HG03196 (cell line): ENCODE results near the gene HS3ST1.

ENCODE experiments used
- ATAC-seq: cut with Tn5 transposase; IDR thresholded peaks from one replicate; pipeline ENCODE4 v1.9.1; 2021; ENCODE audit not compliant: unreplicated experiment

HS3ST1 gene

DNA sequence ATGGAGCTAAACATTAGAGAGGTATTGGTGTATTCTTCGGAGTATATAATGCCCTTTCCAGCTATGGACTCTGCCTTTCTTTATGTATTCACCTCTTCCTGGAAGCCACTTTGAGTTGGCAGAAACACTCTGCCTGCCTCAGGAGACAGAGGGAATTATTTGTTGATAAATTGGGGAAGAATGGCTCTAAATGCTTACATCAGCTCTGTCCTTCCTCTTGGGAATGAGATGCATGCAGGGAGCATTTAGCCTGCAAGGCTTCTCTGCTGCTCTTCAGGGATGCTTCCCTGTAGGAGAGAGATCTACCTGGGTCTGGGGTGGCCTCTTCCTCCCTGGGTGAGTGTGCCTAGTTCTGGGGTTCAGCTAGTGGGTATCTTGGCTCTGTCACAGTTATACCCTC lies 6.9 kb upstream of the HS3ST1 start:
- no peak for ATAC-seq

DNA sequence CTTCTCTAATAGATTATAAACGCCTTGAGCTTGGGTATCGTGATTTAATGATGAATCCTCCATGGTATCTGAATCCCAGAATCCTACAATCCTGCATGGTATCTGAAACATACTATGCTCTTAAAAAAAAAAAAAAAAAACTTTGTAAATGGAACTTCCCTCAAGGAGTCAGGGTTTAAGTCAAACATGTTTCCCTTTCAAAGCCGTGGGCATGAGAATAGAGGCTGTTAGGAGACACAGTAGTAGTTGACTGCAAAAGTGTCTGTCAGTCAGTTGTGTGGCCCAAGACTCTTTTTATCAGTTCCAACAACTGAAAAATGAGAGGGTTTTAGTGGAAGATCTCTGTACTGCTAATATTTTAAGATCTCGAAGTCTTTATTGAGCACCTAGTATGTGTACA lies 2.4 kb upstream of the HS3ST1 start:
- ATAC-seq, result no peak

GRCh38 chr4:11430536-11430935 lies 1.8 kb upstream of the HS3ST1 start:
- ATAC-seq, result no peak

- ATAC-seq, result no peak
These were observed 978 bp upstream of the HS3ST1 start for GRCh38 chr4:11429699-11430045.

DNA sequence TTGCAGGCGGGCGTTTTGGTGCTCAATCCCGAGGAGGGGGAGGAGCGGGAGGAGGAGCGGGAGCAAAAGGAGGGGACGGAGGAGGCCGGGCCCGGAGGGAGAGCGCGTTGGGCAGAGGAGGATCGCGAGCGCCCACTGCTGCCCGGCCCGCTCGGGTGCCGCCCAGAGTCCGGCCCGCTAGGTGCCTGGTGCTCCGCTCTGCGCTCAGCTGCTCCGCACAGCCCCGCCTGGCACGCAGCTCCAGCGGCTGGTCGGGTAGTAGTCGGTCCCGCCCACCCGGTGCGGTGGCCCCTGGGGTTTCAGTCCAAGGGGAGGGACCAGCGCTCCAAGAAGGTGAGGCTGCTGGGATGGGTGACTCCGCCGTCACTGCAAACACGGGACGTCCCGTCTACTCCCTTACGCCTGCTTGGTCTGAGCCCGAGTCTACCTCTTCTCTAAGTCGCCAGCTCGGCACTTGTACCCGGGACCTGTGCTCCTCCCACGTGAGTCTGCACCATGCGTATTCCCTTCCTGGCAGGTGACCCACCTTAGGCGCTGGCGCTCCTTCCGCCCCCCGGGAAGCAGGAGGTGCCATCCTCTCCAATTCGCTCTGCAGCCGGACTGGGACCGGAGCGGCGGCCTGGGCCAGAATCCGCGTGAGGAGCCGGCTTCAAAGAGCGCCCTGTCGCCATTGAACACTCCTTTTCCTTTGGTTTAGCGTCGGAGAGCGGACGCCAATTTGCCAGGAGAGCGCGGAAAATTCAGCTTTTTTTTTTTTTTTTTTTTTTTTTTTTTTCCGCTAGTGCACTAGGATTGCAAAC lies 405 bp upstream of the HS3ST1 start:
- peak; percentile 80 for ATAC-seq

- no peak for ATAC-seq
These were observed 1.3 kb downstream of the HS3ST1 start for GRCh38 chr4:11427121-11427996.

DNA sequence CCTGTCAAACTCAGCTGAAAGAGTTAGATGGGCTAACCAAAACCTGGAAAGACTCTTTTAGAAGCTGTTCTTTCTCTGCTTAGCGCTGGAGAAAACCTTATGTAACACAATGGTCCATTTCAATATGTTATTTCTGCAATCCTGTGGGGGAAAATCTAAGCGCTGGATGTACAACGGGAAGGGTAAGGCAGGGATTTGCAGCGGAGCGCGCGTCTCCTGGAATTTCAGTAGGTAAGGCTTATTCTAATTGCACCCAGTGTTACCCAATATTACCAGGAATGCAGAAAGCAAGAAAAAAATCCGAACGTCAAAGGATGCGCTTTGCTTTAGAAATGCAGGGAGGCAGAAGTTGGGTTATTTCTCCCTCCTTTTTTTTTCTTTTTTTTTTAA lies 2.0 kb downstream of the HS3ST1 start:
- ATAC-seq, result no peak

DNA sequence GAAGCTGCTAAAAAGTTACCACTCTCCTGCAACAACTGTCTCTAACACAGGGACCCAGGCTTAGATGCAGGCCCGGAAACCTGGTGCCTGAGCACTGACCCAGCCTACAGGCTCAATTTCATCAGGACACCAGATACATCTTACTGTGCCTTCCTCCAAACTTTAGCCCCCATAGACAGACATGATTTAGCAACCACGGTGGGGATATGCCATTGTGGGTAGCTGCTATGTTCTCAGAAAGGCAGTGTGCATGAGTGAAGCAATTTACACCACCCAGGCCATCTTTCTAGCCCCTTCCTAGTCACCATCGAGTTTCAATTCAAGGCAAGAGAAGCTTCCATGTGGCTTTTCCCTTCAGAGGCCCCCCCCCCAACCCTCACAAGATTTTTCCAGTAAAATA lies 2.7 kb downstream of the HS3ST1 start:
- no peak for ATAC-seq

GRCh38 chr4:11424856-11425255 lies 3.8 kb downstream of the HS3ST1 start:
- no peak for ATAC-seq

DNA sequence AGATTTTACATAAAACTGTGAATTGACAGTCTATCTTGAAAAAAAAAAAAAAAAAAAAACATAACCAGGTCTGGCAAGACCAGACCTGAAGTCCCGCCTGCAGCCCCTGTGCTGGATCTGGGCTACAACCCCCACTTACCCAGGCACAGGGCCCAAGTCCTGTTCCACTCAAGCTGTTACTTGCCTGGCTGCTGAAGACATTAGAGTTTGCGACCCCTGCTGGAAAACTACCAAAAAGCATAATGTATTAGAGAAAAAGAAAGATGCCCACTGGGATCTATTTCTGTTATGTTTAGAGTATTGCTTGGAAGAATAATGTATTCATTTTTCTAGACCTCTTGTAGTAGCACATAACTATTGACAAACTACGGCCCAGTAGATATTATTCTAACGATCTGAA lies 4.7 kb downstream of the HS3ST1 start:
- no peak for ATAC-seq

GRCh38 chr4:11423465-11423864 lies 5.2 kb downstream of the HS3ST1 start:
- no peak for ATAC-seq

GRCh38 chr4:11421116-11421515 lies 7.6 kb downstream of the HS3ST1 start:
- ATAC-seq, result no peak

- no peak for ATAC-seq
These were observed 8.4 kb downstream of the HS3ST1 start for GRCh38 chr4:11420327-11420726.

- no peak for ATAC-seq
These were observed 10.1 kb downstream of the HS3ST1 start for GRCh38 chr4:11418610-11419009.

GRCh38 chr4:11416767-11417113 lies 12.0 kb downstream of the HS3ST1 start:
- ATAC-seq, result no peak

GRCh38 chr4:11416071-11416766 lies 12.5 kb downstream of the HS3ST1 start:
- peak; percentile 37 for ATAC-seq

DNA sequence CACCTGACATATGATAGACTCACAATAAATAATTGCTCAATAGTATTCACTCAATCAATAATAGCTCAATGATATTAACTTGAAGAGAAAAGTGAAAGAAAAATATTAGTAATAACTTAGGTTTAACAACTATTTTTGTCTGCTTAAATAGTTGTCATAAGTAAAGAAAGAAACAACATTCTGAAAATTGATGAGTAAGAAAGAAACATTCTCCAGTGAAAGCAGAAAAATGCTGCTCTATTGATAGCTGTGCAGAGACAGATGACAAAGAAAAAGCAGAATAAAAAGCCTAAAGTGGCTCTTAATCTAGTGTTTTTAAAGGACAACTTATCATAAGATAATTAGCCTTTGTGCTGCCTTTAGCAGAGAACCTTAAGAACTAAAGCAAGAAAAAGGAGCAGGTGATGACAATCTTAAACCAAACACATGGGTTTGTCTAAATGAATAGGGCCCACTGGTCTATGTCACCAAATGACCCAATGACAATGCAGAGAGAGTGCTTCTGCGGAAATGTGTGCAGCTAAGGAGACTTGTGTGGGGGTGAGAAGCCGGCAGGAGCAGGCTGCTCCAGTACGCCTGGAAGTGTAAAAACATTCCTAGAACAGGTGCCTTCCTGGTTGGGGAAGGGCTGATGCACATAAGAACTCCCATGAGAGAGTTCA lies 13.2 kb downstream of the HS3ST1 start:
- ATAC-seq, result peak; percentile 45

DNA sequence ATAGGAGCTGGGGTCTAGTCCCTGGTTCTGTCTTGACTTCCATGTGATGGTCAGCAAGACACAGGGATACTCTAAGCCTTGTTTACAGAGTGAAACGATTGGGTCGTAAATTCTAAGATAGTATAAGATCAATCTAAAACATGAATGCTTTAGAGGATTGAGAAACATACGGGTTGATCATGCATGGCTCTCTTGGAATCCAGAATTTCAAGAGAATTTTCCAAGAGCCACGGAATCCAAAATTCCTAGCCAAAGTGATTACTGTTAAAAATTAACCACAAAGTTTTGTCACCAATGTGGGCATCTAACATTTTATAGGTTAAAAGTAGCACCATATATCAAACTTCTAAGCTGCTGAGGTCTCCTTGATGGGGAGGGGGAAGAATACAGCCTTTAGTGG lies 16.5 kb downstream of the HS3ST1 start:
- ATAC-seq, result no peak

DNA sequence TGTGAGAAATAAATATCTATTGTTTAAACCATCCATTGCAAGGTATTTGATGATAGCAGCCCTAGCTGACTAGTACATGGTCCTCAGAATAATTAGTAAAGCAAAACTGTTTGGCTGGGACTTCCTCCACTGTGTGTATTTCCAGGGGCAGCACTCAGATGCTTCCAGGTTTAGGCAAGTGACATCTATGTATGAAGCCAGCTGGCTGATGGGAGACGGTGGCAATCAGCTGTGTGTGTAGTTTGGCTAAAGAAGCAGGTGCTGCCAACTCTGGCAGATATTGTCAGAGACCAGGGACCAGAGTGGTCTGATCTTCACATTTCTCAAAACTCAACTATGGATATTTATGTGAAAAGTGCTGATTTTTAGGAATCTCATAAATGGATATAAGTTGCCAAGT lies 19.1 kb downstream of the HS3ST1 start:
- no peak for ATAC-seq

DNA sequence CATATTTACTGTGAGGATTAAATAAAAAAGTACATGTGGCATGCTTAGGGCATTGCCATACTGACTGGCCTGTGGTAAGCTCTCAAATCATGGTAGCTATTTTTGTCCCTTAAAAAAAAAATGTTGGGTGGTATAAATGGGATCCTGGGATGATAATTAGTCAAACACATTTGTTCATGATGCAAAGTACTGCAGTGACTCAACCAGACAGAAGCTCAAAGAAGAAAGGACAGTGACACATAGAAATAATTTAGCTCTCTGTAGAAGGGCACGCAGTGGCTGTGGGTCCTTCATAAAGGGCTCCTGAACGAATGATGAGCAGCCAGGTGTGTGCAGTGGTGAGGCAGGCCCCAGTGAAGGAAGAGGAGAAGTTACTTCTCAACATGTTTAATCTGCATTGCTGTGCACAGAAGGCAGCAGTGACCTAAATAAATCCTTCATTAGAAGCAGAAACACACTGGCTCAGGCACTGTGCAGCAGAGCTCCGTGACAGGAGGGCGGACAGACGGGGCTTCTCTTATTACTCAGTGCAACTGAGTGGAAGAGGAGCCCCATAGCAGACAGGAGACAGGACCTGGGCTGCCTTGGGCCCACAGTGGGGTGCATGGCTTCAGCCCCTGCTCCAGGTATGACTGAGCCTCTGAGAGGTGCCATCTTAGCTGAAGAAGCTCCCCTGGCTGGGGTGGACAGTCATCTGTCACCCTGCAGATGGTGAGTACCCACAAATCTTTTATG lies 20.3 kb downstream of the HS3ST1 start:
- ATAC-seq, result no peak

- no peak for ATAC-seq
These were observed 21.1 kb downstream of the HS3ST1 start for GRCh38 chr4:11407551-11407950.
